ENCODE results near the gene ANKS1B.

ANKS1B gene

DNA sequence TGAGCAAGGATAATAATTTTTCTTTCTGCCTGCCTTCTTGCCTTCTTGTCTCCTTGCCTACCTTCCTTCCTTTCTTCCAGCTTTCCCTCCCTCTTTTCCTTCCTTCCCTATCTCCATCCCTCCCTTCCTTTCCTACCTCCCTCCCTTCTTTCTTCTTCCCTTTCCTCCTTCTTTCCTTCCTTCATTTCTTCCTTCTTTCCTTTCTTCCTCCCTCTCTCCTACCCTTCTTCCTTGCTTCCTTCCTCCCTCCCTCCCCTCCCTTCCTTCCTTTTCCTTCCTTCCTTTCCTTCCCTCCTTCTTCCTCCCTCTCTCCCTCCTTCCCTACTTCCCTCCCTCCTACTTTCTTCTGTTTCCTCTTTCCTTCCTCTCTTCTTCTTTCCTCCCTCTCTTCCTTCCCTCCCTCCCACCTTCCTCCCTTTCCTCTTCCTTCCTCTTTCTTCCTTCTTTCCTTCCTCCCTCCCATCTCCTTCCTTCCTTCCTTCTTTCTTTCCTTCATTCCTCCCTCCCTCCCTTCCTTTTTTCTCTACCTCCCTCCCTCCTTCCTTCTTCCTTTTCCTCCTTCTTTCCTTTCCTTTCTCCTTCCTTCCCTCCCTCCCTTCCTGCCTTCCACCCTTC, 1009.9 kb downstream of the ANKS1B start:
- Histone ChIP-seq H3K9me3 (ENCODE audit: low read length) (no peaks in the 10 kb centered on the region), H3K27ac (ENCODE audit: low read depth, low read length, poor library complexity, severe bottlenecking) (no peak overlapping the region), H3K79me2 (ENCODE audit: insufficient read depth, low read length) (no peaks in the 10 kb centered on the region), H3K36me3 (ENCODE audit: insufficient read depth, low read length) (no peaks in the 10 kb centered on the region), H3K27me3 (ENCODE audit: insufficient read depth, low read length) (no peaks in the 10 kb centered on the region), H4K20me1 (ENCODE audit: insufficient read depth, low read length) (no peaks in the 10 kb centered on the region), H3K4me2 (ENCODE audit: low read length) (no peak overlapping the region), H3F3A (ENCODE audit: insufficient read depth, low read length) (no peaks in the 10 kb centered on the region), H3K9me2 (ENCODE audit: low read depth, low read length) (no peaks in the 10 kb centered on the region), H3K4me3 (ENCODE audit: low read depth, low read length, poor library complexity, severe bottlenecking) (no peak overlapping the region), H3K4me1 (ENCODE audit: insufficient read depth, low read length, severe bottlenecking) (no peaks in the 10 kb centered on the region), H3K9ac (ENCODE audit: low read length) (no peak overlapping the region), H2AFZ (ENCODE audit: low read length) (no peak overlapping the region)
- TF ChIP-seq EZH2 (IDR thresholded peaks at IDR 0.05; ENCODE audit: borderline replicate concordance, low read length) = no peak

DNA sequence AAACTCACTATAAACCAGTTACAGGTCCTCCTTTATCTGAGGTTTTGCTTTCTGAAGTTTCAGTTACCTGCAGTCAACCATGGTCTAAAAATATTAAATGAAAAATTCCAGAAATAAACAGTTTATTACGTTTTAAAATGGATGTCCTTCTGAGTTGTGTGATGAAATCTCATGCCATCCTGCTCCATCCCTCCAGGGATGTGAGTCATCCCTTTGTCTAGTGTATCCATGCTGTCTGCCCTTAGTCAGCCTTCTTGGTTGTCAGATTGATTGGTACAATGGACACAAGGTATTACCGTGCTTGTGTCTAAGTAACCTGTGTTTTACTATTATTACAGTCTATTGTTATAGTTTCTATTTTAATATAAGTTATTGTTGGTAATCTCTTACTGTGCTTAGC, 1011.3 kb downstream of the ANKS1B start:
- Histone ChIP-seq H3K4me2 (ENCODE audit: low read length) (no peak overlapping the region), H3F3A (ENCODE audit: insufficient read depth, low read length) (no peaks in the 10 kb centered on the region), H3K27ac (ENCODE audit: low read depth, low read length, poor library complexity, severe bottlenecking) (no peak overlapping the region), H3K9me3 (ENCODE audit: low read length) (no peaks in the 10 kb centered on the region), H3K27me3 (ENCODE audit: insufficient read depth, low read length) (no peaks in the 10 kb centered on the region), H3K9ac (ENCODE audit: low read length) (no peak overlapping the region), H3K4me3 (ENCODE audit: low read depth, low read length, poor library complexity, severe bottlenecking) (no peak overlapping the region), H3K36me3 (ENCODE audit: insufficient read depth, low read length) (no peaks in the 10 kb centered on the region), H3K79me2 (ENCODE audit: insufficient read depth, low read length) (no peaks in the 10 kb centered on the region), H3K4me1 (ENCODE audit: insufficient read depth, low read length, severe bottlenecking) (no peaks in the 10 kb centered on the region), H3K9me2 (ENCODE audit: low read depth, low read length) (no peaks in the 10 kb centered on the region), H2AFZ (ENCODE audit: low read length) (no peak overlapping the region), H4K20me1 (ENCODE audit: insufficient read depth, low read length) (no peaks in the 10 kb centered on the region)
- TF ChIP-seq EZH2 (IDR thresholded peaks at IDR 0.05; ENCODE audit: borderline replicate concordance, low read length) = no peak
- TF ChIP-seq, protein P1, sequence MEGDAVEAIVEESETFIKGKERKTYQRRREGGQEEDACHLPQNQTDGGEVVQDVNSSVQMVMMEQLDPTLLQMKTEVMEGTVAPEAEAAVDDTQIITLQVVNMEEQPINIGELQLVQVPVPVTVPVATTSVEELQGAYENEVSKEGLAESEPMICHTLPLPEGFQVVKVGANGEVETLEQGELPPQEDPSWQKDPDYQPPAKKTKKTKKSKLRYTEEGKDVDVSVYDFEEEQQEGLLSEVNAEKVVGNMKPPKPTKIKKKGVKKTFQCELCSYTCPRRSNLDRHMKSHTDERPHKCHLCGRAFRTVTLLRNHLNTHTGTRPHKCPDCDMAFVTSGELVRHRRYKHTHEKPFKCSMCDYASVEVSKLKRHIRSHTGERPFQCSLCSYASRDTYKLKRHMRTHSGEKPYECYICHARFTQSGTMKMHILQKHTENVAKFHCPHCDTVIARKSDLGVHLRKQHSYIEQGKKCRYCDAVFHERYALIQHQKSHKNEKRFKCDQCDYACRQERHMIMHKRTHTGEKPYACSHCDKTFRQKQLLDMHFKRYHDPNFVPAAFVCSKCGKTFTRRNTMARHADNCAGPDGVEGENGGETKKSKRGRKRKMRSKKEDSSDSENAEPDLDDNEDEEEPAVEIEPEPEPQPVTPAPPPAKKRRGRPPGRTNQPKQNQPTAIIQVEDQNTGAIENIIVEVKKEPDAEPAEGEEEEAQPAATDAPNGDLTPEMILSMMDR (IDR thresholded peaks at IDR 0.05; ENCODE audit: low read length) = no peak

DNA sequence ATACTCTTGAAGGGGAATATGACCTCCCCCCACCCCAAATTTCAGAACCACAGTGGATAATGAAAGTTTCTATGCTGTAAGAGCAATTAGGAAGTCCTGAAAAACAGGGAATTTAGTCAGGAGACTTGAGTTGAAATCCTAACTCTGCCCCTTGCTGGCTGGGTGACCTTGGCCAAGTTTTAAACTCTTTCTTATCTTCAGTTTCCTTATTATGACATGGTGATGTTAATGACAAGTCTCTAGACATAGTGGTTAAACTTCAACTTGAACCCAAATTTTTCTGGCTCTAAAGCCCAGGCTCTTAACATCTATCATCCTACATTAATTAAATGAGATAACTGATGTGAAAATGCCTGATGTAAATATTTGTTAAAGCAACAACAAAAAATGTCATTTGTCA, 1013.8 kb downstream of the ANKS1B start:
- H3K36me3 ChIP-seq (ENCODE audit: insufficient read depth, low read length) = no peaks in the 10 kb centered on the region
- no peaks in the 10 kb centered on the region for H3K79me2 ChIP-seq (ENCODE audit: insufficient read depth, low read length)
- H4K20me1 ChIP-seq (ENCODE audit: insufficient read depth, low read length) = no peaks in the 10 kb centered on the region
- no peak overlapping the region for H2AFZ ChIP-seq (ENCODE audit: low read length)
- no peaks in the 10 kb centered on the region for H3F3A ChIP-seq (ENCODE audit: insufficient read depth, low read length)
- no peaks in the 10 kb centered on the region for H3K9me2 ChIP-seq (ENCODE audit: low read depth, low read length)
- no peak overlapping the region for H3K27ac ChIP-seq (ENCODE audit: low read depth, low read length, poor library complexity, severe bottlenecking)
- no peaks in the 10 kb centered on the region for H3K9me3 ChIP-seq (ENCODE audit: low read length)
- no peaks in the 10 kb centered on the region for H3K4me1 ChIP-seq (ENCODE audit: insufficient read depth, low read length, severe bottlenecking)
- no peak overlapping the region for H3K9ac ChIP-seq (ENCODE audit: low read length)
- no peak overlapping the region for H3K4me3 ChIP-seq (ENCODE audit: low read depth, low read length, poor library complexity, severe bottlenecking)
- H3K4me2 ChIP-seq (ENCODE audit: low read length) = no peak overlapping the region
- no peaks in the 10 kb centered on the region for H3K27me3 ChIP-seq (ENCODE audit: insufficient read depth, low read length)
- TF ChIP-seq, protein P1 (IDR thresholded peaks at IDR 0.05; ENCODE audit: low read length) = no peak
- no peak for TF ChIP-seq EZH2 (IDR thresholded peaks at IDR 0.05; ENCODE audit: borderline replicate concordance, low read length)

DNA sequence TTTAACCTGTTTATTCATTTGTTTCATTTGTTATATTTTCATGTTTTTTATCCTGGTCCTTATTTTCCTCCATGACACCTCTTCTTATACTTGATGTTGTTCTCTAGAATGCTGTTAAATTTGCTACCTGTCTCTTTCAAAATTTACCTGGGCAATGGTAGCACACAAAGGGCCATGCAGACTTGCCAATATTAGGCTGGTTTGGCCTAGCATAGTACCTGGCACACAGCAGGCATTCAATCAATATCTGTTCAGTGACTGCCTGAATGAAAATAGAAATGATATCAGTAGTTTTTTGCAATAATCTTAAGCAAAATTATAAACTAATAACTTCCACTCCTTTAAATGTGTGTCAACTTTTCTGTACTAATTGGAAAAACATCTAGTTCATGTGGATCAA, 1014.5 kb downstream of the ANKS1B start:
- H3K4me3 ChIP-seq (ENCODE audit: low read depth, low read length, poor library complexity, severe bottlenecking) = no peak overlapping the region
- H3F3A ChIP-seq (ENCODE audit: insufficient read depth, low read length) = no peaks in the 10 kb centered on the region
- no peaks in the 10 kb centered on the region for H3K9me3 ChIP-seq (ENCODE audit: low read length)
- no peak overlapping the region for H2AFZ ChIP-seq (ENCODE audit: low read length)
- no peak overlapping the region for H3K4me2 ChIP-seq (ENCODE audit: low read length)
- H3K79me2 ChIP-seq (ENCODE audit: insufficient read depth, low read length) = no peaks in the 10 kb centered on the region
- no peaks in the 10 kb centered on the region for H3K27me3 ChIP-seq (ENCODE audit: insufficient read depth, low read length)
- no peaks in the 10 kb centered on the region for H3K4me1 ChIP-seq (ENCODE audit: insufficient read depth, low read length, severe bottlenecking)
- no peaks in the 10 kb centered on the region for H4K20me1 ChIP-seq (ENCODE audit: insufficient read depth, low read length)
- H3K27ac ChIP-seq (ENCODE audit: low read depth, low read length, poor library complexity, severe bottlenecking) = no peak overlapping the region
- no peaks in the 10 kb centered on the region for H3K9me2 ChIP-seq (ENCODE audit: low read depth, low read length)
- TF ChIP-seq EZH2 (IDR thresholded peaks at IDR 0.05; ENCODE audit: borderline replicate concordance, low read length) = no peak
- H3K36me3 ChIP-seq (ENCODE audit: insufficient read depth, low read length) = no peaks in the 10 kb centered on the region
- H3K9ac ChIP-seq (ENCODE audit: low read length) = no peak overlapping the region

Data from OCI-LY1 (cell line).